ENCODE data around the gene LY6G5B.

The LY6G5B gene

GRCh38 chr6:31642798-31643570 lies 26.8 kb upstream of the LY6G5B start:
- Histone ChIP-seq H3K36me3 (ENCODE audit: insufficient read depth, low read length) (peaks cover 93% of the 10 kb centered on the region), H3K4me3 (ENCODE audit: low read depth, low read length, poor library complexity, severe bottlenecking) (no peak overlapping the region), H3K9me3 (ENCODE audit: low read length) (no peaks in the 10 kb centered on the region), H3K4me1 (ENCODE audit: insufficient read depth, low read length, severe bottlenecking) (no peaks in the 10 kb centered on the region), H3K4me2 (ENCODE audit: low read length) (no peak overlapping the region), H3K27ac (ENCODE audit: low read depth, low read length, poor library complexity, severe bottlenecking) (no peak overlapping the region), H3F3A (ENCODE audit: insufficient read depth, low read length) (no peaks in the 10 kb centered on the region), H3K27me3 (ENCODE audit: insufficient read depth, low read length) (no peaks in the 10 kb centered on the region), H3K9ac (ENCODE audit: low read length) (no peak overlapping the region), H4K20me1 (ENCODE audit: insufficient read depth, low read length) (no peaks in the 10 kb centered on the region), H2AFZ (ENCODE audit: low read length) (no peak overlapping the region), H3K9me2 (ENCODE audit: low read depth, low read length) (no peaks in the 10 kb centered on the region), H3K79me2 (ENCODE audit: insufficient read depth, low read length) (no peaks in the 10 kb centered on the region)
- no peak for TF ChIP-seq CTCF (IDR thresholded peaks at IDR 0.05; ENCODE audit: low read length)

- no peak overlapping the region for H2AFZ ChIP-seq (ENCODE audit: low read length)
- peaks cover 93% of the 10 kb centered on the region for H3K36me3 ChIP-seq (ENCODE audit: insufficient read depth, low read length)
- no peak overlapping the region for H3K9ac ChIP-seq (ENCODE audit: low read length)
- H3K27ac ChIP-seq (ENCODE audit: low read depth, low read length, poor library complexity, severe bottlenecking): no peak overlapping the region
- no peaks in the 10 kb centered on the region for H3K9me3 ChIP-seq (ENCODE audit: low read length)
- H3K9me2 ChIP-seq (ENCODE audit: low read depth, low read length): no peaks in the 10 kb centered on the region
- TF ChIP-seq EZH2 (IDR thresholded peaks at IDR 0.05; ENCODE audit: borderline replicate concordance, low read length) (no peak), CTCF (IDR thresholded peaks at IDR 0.05; ENCODE audit: low read length) (no peak)
- no peaks in the 10 kb centered on the region for H3K4me1 ChIP-seq (ENCODE audit: insufficient read depth, low read length, severe bottlenecking)
- H3F3A ChIP-seq (ENCODE audit: insufficient read depth, low read length): no peaks in the 10 kb centered on the region
- H3K4me3 ChIP-seq (ENCODE audit: low read depth, low read length, poor library complexity, severe bottlenecking): no peak overlapping the region
- H3K79me2 ChIP-seq (ENCODE audit: insufficient read depth, low read length): no peaks in the 10 kb centered on the region
- no peak overlapping the region for H3K4me2 ChIP-seq (ENCODE audit: low read length)
- no peaks in the 10 kb centered on the region for H3K27me3 ChIP-seq (ENCODE audit: insufficient read depth, low read length)
- no peaks in the 10 kb centered on the region for H4K20me1 ChIP-seq (ENCODE audit: insufficient read depth, low read length)
Observed at GRCh38 chr6:31643818-31644454, 25.8 kb upstream of the LY6G5B start.

- H3K4me3 ChIP-seq (ENCODE audit: low read depth, low read length, poor library complexity, severe bottlenecking): no peak overlapping the region
- H3K27ac ChIP-seq (ENCODE audit: low read depth, low read length, poor library complexity, severe bottlenecking): no peak overlapping the region
- H3K36me3 ChIP-seq (ENCODE audit: insufficient read depth, low read length): peaks cover 84% of the 10 kb centered on the region
- no peaks in the 10 kb centered on the region for H3K9me2 ChIP-seq (ENCODE audit: low read depth, low read length)
- H3K4me1 ChIP-seq (ENCODE audit: insufficient read depth, low read length, severe bottlenecking): no peaks in the 10 kb centered on the region
- H3K79me2 ChIP-seq (ENCODE audit: insufficient read depth, low read length): no peaks in the 10 kb centered on the region
- H2AFZ ChIP-seq (ENCODE audit: low read length): no peak overlapping the region
- H3F3A ChIP-seq (ENCODE audit: insufficient read depth, low read length): no peaks in the 10 kb centered on the region
- TF ChIP-seq CTCF (IDR thresholded peaks at IDR 0.05; ENCODE audit: low read length) (no peak), EZH2 (IDR thresholded peaks at IDR 0.05; ENCODE audit: borderline replicate concordance, low read length) (no peak)
- H3K27me3 ChIP-seq (ENCODE audit: insufficient read depth, low read length): no peaks in the 10 kb centered on the region
- H3K9ac ChIP-seq (ENCODE audit: low read length): no peak overlapping the region
- no peaks in the 10 kb centered on the region for H3K9me3 ChIP-seq (ENCODE audit: low read length)
- no peak overlapping the region for H3K4me2 ChIP-seq (ENCODE audit: low read length)
- H4K20me1 ChIP-seq (ENCODE audit: insufficient read depth, low read length): no peaks in the 10 kb centered on the region
Observed at GRCh38 chr6:31645325-31645724, 24.5 kb upstream of the LY6G5B start.

All from OCI-LY1 (cell line).